ENCODE data around the gene ABCB1.
"Not testable (repeated sequence)": the region's sequence is repeated elsewhere in the genome, so short reads cannot be mapped to it uniquely, and the experiment has no call there.

ABCB1 gene

DNA sequence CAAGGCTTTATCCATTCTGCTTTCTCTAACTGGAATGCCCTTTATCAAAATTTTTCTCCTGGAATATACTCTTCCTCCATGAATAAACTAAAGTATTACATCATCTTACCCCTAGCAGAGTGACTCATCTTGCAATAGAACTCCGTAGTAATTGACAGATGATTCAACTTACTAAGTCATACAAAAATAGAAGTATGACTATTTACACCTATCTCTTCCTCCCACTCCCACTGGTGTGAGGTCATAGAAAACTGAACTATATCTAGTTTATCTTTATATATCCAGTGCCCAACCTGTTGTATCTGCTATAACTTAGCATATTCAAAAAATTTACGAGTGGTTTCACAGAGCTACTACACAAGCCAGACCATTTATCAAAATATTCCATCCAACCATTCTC lies 26.1 kb downstream of the ABCB1 start:
- DNase-seq: peak; percentile 4

DNA sequence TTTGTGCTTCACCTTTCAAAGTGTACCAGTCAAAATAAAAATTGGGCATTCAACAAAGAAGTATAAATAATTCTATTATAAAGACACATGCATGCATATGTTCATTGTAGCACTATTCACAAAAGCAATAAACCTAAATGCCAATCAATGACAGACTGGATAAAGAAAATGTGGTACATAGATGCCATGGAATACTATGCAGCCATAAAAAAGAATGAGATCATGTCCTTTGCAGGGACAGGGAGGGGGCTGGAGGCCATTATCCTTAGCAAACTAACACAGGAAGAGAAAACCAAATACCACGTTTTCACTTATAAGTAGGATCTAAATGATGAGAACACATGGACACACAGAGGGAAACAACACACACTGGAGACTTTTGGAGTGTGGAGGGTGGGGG lies 28.2 kb downstream of the ABCB1 start:
- DNase-seq: not testable (repeated sequence)

DNA sequence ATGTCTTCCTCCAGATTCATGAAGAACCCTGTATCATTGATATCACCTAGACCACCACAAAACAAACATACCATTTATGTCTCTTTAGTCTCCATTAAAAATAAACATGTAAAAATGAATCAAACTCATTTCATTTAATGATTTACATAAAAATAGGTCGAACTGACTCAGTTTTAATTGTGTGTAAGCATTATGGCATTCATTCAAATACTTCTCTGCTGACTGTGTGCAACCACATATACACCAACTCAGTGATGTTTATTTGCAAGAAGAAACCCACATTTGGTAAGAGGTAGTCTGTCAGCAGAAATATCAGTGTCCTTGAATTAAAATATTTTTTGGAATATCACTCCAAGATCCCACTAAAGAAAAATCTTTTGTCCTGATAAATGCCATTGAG lies 30.5 kb downstream of the ABCB1 start:
- no peak for DNase-seq

DNA sequence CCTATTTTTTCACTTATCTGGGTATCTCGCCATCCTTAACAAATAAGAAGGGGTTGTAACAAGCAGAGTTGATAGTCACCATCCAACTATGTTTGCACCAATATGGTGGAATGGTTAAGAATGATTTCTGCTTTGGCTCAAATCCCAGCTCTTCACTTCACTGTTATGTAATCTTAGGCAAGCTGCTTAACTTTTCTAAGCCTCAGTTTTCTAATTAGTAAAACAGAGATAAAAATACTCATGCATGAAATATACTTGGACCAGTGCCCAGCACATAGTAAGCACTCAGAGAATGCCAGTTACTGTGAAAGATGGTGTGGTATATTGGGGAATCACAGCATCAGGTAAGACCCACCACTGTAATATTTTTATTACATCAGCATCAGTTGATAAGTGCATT lies 33.6 kb downstream of the ABCB1 start:
- DNase-seq: no peak

DNA sequence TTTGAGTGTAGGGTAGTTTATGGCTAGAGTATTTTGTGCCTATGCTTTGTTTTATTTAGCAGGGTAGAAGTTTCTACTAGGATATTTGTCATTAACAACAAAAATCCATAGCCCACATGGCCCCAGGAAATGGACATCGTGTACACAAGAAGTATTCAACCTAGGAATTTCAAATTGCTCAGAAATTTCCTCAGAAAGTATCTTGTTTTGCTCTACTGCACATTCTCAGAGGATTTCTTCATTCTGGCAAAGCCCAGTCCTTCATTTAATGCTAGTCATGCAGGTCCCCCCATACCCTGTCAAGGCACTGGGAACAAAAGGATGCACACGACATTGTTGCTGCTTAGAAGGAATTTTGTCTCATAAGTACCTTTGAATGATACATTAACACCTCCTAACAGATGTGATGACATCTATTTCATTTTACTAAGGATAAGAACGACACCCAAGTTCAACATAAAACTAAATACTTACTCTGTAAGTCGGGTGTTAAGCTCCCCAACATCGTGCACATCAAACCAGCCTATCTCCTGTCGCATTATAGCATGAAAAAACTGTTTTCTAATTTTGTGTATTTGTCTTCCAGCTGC lies 34.3 kb downstream of the ABCB1 start:
- DNase-seq: no peak

DNA sequence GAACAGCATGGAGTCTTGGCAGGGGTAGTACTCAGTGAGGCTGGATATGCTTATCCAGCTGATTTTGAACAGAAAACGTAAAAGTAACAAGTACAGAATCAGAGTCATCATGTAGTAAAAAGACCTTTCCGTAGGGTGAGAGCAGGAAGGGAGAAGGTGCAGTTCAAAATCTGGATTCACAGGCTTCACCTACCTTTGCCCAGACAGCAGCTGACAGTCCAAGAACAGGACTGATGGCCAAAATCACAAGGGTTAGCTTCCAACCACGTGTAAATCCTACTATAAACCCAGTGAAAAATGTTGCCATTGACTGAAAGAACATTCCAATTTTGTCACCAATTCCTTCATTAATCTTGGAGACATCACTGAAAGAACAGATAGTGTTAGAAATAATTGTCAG lies 34.8 kb downstream of the ABCB1 start:
- no peak for DNase-seq

DNA sequence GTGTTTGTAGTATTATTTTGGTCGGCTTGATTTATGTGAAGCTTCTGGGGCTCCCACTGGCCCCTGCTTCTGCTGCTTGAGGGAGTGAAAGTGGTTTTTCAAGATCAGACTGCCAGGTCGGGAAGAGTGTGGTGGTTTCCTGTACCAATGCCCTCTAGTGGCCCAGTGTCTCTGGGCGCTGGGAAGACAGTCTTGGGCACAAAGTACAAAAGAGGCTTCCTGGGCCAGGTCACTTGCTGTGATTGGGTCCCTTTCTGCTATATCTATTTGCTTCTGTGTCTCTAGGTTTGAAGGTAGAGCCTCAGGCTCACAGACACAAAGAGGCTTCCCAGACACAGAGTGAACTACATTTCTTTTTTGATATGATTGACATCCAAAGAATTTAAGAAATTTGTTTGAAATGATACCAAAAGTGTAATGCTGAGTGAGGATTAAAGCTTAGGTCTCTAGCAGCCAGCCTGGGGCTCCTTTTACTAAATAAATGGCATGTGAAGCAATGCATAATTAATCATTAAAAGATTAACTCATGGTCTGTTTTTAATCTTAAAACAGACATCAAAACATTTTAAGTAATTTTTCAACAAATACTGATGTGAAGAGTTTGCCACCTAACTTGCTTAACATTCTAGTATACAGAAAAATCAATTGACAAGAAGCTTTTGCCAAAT lies 36.3 kb downstream of the ABCB1 start:
- DNase-seq: peak; percentile 45

DNA sequence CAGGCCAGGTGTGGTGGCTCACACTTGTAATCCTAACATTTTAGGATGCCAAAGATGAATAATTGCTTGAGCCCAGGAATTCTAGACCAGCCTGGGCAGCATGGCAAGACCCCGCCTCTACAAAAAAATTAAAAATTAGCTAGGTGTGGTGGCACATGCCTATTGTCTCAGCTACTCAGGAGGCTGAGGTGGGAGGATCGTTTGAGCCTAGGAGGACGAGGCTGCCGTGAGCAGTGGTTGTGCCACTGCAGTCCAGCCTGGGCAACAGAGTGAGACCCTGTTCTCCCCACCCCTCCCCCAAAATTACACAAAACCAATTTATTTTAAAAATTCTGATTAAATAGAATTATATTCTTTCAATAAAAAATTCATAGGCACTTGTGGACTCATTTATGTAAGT lies 39.0 kb downstream of the ABCB1 start:
- DNase-seq: no peak

DNA sequence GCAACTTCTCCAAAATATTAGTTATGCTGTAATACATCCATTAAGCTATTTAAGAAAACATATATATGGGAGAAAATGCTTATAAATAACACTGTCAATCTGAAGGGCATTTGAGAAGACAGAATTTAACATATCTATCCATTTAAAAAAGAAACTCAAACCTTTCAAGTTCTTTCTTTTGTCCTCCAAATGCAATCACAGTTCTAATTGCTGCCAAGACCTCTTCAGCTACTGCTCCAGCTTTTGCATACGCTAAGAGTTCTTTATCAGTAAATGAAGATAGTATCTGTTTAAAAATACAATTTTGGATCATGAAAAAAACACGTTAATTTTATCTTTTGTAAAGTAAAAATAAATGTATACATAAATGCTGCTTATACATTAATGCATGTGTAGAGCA lies 39.6 kb downstream of the ABCB1 start:
- no peak for DNase-seq

DNA sequence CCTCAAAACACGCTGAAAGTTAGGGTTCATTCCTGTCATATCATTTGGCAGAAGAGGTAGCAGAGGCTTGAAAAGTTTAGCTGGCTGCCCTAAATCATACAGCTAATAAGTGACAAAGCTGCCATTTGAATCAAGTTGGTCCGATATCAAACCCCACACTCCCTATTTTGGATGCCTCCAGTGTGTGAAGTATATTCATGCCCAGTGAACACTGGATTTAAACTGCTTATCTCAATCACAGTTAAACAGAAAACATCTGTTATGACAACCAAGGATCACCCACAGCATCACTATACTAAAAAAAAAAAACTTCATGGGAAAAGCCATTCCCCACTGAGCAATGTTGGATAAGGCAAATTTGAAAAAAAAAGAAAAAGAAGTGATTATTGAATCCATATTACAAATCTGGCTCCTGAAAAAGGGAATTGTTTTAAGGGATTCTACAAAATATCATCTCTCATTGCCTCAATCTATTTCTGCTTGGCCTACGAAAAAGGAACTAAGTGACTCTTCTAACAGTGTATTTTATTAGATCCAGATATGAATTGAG lies 48.3 kb downstream of the ABCB1 start:
- DNase-seq: no peak

DNA sequence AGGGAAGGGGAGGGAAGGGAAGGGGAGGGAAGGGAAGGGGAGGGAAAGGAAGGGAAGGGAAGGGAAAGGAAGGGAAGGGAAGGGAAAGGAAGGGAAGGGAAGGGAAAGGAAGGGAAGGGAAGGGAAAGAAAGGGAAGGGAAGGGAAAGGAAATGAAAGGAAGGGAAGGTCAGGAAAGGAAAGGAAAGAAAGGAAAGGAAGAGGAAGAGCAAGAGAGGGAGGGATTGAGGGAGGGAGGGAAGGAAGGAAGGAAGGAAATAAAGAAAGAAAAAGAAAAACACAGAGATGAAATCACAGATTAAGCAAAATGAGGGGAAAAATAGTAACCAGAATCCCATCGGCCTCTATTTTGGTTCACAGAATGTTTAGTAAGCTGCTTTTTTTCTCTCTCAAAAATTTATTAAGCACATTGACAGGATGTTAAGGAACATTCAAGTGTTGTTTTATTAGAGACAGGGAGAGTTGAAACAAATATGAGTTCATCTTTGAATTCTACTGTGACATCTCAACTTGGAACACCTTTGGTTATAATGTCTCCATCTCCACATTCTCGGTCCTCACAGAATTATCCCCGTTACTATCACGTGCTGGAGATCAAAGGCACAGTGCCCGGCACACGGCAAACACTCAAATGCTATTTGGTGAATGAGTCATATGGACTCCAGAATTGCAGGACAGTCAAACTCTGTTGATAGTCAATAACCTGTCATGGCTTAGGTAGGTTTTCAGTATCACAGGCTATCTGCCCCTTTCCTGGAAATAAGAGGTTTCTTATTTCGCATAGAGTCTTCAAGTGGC lies 52.4 kb downstream of the ABCB1 start:
- no peak for DNase-seq

DNA sequence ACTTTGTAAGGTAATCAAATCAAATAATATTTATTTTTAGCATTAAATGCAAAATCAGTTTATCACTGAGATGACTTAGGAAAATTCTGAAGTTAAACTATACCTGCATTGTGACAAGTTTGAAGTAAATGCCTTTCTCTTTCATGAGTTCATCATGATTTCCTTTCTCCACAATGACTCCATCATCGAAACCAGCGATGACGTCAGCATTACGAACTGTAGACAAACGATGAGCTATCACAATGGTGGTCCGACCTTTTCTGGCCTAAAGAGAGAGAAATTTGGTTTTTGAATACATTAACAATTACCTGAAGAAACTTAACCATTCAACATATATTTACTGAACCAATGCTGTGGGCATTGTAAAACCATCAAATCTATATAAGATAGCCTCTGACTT lies 54.9 kb downstream of the ABCB1 start:
- no peak for DNase-seq

DNA sequence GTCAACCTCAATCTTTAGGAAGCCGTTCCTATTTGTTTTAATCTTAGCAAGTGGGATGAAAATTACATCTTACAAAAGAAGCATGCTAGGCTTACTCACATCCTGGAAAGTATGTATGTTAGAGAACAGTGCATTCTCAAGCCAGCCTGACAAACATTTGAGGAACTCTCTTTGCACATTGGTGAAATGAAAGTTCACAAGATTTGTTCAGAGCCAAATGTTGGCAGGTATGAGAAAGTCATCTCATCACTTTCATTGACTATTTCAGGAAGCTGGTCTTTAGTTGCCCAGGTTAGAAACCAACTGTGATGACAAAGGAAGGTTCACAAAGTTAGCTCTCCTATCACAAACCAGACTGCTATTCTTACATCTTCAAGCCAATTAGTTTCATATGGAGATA lies 57.1 kb downstream of the ABCB1 start:
- no peak for DNase-seq

DNA sequence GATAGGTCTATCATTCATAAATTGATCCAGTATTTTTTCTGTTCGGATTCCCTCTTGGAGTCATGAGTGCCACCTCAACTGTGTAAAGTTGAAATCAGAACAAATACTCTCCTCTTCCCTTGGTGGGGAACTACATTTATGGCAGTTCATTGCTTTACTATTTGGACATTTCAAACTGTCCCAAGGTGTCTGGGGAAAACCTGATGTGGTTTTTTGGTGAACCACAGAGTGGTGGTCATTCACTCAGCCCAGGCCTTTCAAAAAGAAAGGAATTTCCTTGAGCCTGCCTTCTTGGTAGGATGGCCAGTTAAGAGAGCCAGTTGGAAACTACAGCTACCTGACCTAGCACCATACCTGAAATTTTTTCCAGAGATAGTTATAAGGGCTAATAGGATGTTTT lies 59.0 kb downstream of the ABCB1 start:
- no peak for DNase-seq

DNA sequence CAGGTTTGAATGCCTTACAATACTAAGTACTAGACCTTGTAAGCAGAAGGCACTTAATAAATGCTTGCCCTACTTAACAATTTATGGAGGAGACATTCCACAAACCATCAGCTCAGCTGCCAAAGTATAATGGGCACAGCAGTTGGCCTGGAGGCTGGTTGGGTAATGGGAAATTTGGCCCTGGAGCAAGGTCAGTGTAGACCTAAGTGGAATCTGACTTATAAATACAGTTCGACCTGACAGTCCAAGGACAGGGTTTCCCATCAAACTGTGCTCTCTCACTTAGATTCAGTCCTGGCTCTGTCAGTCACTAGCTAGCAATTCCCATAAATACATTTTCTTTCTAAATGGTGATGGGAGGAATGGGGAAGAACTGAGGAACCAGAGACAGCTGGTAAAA lies 62.6 kb downstream of the ABCB1 start:
- DNase-seq: no peak

DNA sequence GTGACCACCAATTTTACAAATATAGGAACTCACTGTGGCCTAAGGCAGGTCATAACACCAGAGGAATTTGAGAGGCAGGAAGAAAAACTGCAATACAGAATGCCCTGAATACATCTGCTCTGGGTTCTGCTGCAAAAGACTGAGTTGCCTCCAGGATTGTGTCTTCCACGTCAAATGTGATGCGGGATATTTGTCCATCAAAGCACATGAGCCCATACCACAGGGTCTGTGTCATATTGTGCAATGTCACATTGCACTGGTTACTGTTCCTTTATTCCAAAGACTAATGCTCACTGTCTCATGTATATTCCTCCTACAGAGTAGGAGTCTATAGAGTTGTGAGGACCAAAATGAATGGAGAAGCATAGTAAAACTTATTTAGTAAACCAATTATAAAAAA lies 66.6 kb downstream of the ABCB1 start:
- no peak for DNase-seq

DNA sequence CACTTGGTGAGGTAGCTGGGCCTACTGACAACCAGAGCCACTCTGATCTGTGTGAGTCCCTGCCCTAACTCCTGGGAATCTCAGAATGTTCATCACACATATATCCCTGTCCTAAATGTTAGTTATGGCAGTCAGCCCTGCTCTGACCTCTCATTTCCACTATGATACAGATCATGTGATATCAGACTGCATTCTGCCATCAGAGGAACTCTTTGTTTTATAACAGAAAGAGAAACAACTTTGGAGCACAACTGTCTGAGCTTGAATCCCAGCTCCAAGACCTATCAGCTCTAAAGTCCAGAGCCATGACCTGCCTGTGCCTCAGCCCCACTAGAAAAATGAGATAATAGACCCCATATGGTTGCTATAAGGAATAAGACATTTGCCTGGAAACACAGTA lies 70.6 kb downstream of the ABCB1 start:
- DNase-seq: no peak

DNA sequence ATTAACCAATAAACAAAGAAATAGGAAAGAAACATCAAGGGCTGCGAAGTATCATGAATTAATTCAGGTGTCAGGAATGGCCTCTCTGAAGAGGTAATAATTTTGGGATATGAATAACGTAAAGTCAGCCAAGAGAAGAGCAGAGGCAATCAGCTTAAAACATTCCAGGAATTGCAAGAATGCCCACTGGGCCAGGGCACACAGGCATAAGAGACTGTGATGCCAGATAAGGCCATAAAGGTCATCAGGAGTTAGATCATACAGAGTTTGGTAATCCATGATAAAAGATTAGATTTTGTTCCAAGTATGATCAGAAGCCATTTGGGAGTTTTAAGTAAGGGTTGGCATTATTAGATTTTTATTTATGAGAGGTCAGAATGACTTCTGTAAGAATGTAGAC lies 72.0 kb downstream of the ABCB1 start:
- no peak for DNase-seq

DNA sequence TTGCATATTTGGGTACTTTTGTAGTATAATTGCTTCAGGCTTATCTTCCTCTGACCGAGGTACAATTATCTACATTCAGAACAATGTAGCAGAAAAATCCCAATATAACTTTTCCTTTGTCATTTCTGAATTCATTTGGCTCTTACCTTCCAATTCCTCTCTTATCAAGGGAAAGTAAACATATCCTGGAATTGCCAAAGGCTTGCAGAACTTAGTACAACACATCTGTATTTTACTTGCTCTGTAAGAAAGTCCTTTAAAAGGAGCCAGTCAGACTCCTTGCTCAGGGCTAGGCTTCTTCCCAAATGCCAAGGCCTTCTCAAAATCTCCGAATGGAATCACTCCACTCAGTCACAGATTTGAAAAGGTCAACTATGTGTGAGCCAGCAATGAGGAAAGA lies 81.9 kb downstream of the ABCB1 start:
- no peak for DNase-seq

DNA sequence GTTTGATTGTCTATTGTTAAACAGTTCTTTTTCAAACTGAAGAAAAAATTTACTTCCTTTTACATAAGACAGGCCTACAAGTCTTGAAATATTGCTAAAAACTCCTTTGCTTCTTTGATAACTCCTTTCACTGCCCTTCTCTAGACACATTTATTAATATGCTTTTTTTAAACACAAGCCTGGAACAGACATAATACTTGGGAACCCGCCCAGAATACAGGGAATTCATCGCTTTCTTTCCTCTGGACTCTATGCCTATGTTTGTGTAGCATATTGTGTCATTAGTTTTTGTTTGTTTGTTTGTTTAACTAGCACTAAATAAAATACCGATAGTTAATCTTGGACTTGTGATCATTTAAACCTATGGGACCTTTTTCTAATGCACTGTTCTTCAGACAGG lies 82.8 kb downstream of the ABCB1 start:
- no peak for DNase-seq

DNA sequence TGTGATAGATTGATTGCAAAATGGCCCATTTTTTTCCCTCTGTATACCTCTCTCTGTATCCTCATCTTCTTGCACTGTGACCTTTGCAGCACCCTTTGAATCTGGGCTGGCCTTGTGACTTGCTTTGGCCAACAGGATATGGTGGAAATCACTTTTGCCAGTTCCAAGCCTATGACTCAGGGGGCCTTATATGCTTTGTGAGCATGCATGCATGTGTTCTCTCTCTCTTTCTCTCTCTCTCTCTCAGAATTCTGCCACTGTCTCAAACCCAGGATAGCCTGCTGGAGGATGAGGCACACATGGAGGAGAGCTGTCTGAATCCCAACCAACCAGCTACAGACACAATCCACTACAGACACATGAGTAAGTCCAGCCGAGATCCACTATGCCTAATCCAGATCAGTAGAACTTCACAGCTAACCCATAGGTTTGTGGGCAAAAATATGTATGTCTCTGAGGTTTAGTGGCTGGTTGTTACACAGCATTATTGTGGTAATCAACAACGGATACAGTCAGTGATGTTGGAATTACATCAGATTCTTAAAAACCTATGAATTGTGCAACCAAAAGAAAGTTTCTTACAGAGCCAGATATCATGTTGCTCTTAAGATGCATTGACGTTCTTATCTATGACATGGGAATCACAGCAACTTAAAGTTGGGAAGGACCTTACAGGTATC lies 83.4 kb downstream of the ABCB1 start:
- DNase-seq: no peak

DNA sequence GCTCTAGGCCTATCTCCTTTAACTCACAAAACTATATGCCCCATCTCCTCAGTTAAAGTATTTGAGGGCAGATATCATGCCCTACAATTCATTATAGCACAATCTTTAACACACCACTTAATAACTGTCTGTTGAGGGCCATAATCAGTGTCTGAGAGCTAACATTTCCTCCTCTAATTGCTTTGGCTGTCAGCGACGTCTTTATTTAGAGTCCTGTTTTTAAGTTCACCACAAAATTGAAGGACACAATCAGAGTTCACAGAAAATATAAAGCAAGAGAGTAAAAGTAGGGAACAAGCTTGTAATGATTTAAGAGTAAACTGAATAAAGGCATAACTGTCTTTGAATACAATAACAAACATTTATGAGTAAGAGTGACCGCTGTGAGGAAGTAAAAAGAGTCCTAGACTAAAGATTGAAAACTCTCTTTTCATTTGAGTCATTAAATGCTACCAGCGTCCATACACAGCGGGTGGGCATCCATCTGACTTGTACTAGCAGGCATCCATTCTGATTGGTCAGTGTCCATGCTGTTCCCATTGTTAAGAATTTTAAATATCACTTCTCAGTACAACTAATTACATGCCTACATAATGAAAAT lies 86.8 kb downstream of the ABCB1 start:
- DNase-seq: peak; percentile 78

DNA sequence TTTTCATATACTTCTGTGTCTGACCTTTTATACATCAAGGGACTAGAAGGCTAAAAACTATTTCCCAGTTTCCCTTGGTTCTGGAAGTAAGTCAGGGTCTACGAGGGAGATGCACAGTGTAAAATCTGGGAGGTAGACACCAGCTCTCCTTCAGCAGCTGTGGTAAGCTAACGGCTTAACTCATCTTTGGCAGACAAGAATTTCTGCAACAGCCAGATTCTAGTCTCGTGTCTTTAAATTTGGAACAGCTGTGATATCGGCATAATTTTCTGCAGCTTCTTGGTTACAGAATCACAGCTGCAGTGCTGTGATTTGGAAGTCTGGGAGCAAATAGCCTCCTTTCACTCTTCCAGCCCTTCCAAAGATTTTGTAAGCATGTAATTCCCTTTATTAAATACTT lies 87.8 kb downstream of the ABCB1 start:
- DNase-seq: no peak
